Liver (tissue), 9 donors: ENCODE data around the gene CEPT1. TPM values are rescaled to one million over a fixed set of nuclear protein-coding genes. Genes with fewer than 3 reads are reported as not detected.

Experiments used
- DNase-seq: peaks from one replicate; pipeline ENCODE4 v3.0.0-alpha.2; 2017; ENCODE audit warnings: low spot score
- H3K27ac ChIP-seq, 2 donors: one replicate each; pipeline ENCODE4 v1.7.0; 2013; ENCODE audit warnings: inconsistent platforms in 2 of 2, low read length in 2 of 2, control low read depth in 1 of 2, low read depth in 1 of 2, mild to moderate bottlenecking in 1 of 2
- H3K27me3 ChIP-seq, 4 donors: one replicate each; pipeline versions ENCODE4 v1.6.1 to v1.7.0; 2013; ENCODE audit warnings: low read length in 3 of 4, inconsistent platforms in 1 of 4, mild to moderate bottlenecking in 1 of 4, moderate library complexity in 1 of 4; ENCODE audit not compliant: control insufficient read depth in 4 of 4, insufficient read depth in 4 of 4
- H3K36me3 ChIP-seq, 4 donors: one replicate each; pipeline versions ENCODE4 v1.6.1 to v1.7.0; 2013; ENCODE audit warnings: low read length in 3 of 4, mild to moderate bottlenecking in 3 of 4, low read depth in 1 of 4, moderate library complexity in 1 of 4; ENCODE audit not compliant: control insufficient read depth in 4 of 4, insufficient read depth in 3 of 4
- H3K4me1 ChIP-seq, 4 donors: one replicate each; pipeline versions ENCODE4 v1.6.1 to v1.7.0; 2013; ENCODE audit warnings: low read length in 3 of 4, mild to moderate bottlenecking in 3 of 4, moderate library complexity in 1 of 4; ENCODE audit not compliant: control insufficient read depth in 4 of 4, insufficient read depth in 4 of 4
- H3K4me3 ChIP-seq, 3 donors: one replicate each; pipeline versions ENCODE4 v1.6.1 to v1.7.0; 2013; ENCODE audit warnings: low read length in 3 of 3, control low read depth in 1 of 3, low read depth in 1 of 3, mild to moderate bottlenecking in 1 of 3
- H3K9ac ChIP-seq, 2 donors: one replicate each; pipeline ENCODE4 v1.7.0; 2013; ENCODE audit warnings: low read length in 2 of 2, mild to moderate bottlenecking in 2 of 2, moderate library complexity in 2 of 2, control low read depth in 1 of 2, low read depth in 1 of 2
- H3K9me3 ChIP-seq, 4 donors: one replicate each; pipeline versions ENCODE4 v1.6.1 to v1.7.0; 2013; ENCODE audit warnings: low read length in 3 of 4; ENCODE audit not compliant: control insufficient read depth in 4 of 4
- FOXA2 ChIP-seq: IDR thresholded peaks from 2 replicates; pipeline ENCODE4 v1.6.1; 2016; ENCODE audit warnings: antibody characterized with exemption
- GABPA ChIP-seq, 2 donors: IDR thresholded peaks in 1 of 2; conservative IDR thresholded peaks in 1 of 2; 2 replicates each; pipeline ENCODE4 v1.6.1; 2016; ENCODE audit warnings: antibody characterized with exemption in 2 of 2, mild to moderate bottlenecking in 1 of 2, moderate library complexity in 1 of 2
- HNF4A ChIP-seq, 2 donors: conservative IDR thresholded peaks; 2 replicates each; pipeline ENCODE4 v1.6.1; 2016; ENCODE audit warnings: antibody characterized with exemption in 2 of 2, mild to moderate bottlenecking in 2 of 2
- HNF4G ChIP-seq: IDR thresholded peaks from 2 replicates; pipeline ENCODE4 v1.6.1; 2016; ENCODE audit warnings: antibody characterized with exemption
- NR2F2 ChIP-seq: IDR thresholded peaks from 2 replicates; pipeline ENCODE4 v1.6.1; 2016; ENCODE audit warnings: antibody characterized with exemption
- RAD21 ChIP-seq, 2 donors: IDR thresholded peaks; 2 replicates each; pipeline ENCODE4 v1.6.1; 2016; ENCODE audit warnings: antibody characterized with exemption in 2 of 2, mild to moderate bottlenecking in 2 of 2
- REST ChIP-seq: IDR thresholded peaks from 2 replicates; pipeline ENCODE4 v1.6.1; 2016; ENCODE audit warnings: antibody characterized with exemption, mild to moderate bottlenecking
- TAF1 ChIP-seq: conservative IDR thresholded peaks from 2 replicates; pipeline ENCODE4 v1.6.1; 2016; ENCODE audit warnings: antibody characterized with exemption, mild to moderate bottlenecking
- YY1 ChIP-seq: IDR thresholded peaks from 2 replicates; pipeline ENCODE4 v1.6.1; 2016; ENCODE audit warnings: antibody characterized with exemption, mild to moderate bottlenecking
- WGBS: extraction: QIAGEN DNeasy Blood & Tissue Kit; methylation state at CpG from one replicate; pipeline ENCODE4 v1.1.7; 2013; 5-methylcytosine and 5-hydroxymethylcytosine counted together
- polyA plus RNA-seq, 2 donors: library from polyadenylated mRNA; stranded (reverse) in 1 of 2; unstranded in 1 of 2; fragments of 200-250 nt in 1 of 2; fragments of >200 nt in 1 of 2; fragmentation: Nextera tagmentation in 1 of 2; extraction: Ambion mirVana in 1 of 2; gene quantifications; one replicate each; pipeline versions ENCODE4 v1.2.1 to v1.2.3, GENCODE V29; 2013 to 2015
- total RNA-seq, 2 donors: library from RNA; depleted of rRNA; stranded (reverse); fragments of >200 nt; gene quantifications; one replicate each; pipeline ENCODE4 v1.2.3, GENCODE V29; 2014
- TF ChIP-seq, protein P1 (sequence below): IDR thresholded peaks from 2 replicates; pipeline ENCODE4 v1.6.1; 2016; ENCODE audit warnings: antibody characterized with exemption
- TF ChIP-seq, protein P2 (sequence below): IDR thresholded peaks from 2 replicates; pipeline ENCODE4 v1.6.1; 2016; ENCODE audit warnings: antibody characterized with exemption
- TF ChIP-seq, protein P3 (sequence below): fragments of 150-350 bp; IDR thresholded peaks from 2 replicates; pipeline ENCODE4 v1.5.1; 2017; ENCODE audit warnings: improper control_type of control experiment, low read depth, low read length; ENCODE audit not compliant: missing input control
- donor health status: healthy.
- donor health status: healthy.
- donor health status: healthy.
- donor health status: healthy.
- donor health status: healthy.

The CEPT1 gene
- total and polyA plus RNA-seq, 4 donors, result 10.0 to 37.3 (median 27.7) TPM

GRCh38 chr1:111227851-111228747 lies 88.1 kb downstream of the CEPT1 start:
- Histone ChIP-seq H3K27ac (no peak overlapping the region), H3K9ac (no peak overlapping the region), H3K4me3 (no peak overlapping the region), H3K27me3 (no peaks in the 10 kb centered on the region), H3K36me3 (no peaks in the 10 kb centered on the region), H3K9me3 (no peaks in the 10 kb centered on the region), H3K4me1 (no peaks in the 10 kb centered on the region)
- WGBS, result 81% methylated on average over 6 of the region's 6 CpGs
- no peak for DNase-seq
- no peak for TF ChIP-seq NR2F2
- TF ChIP-seq, protein P1, sequence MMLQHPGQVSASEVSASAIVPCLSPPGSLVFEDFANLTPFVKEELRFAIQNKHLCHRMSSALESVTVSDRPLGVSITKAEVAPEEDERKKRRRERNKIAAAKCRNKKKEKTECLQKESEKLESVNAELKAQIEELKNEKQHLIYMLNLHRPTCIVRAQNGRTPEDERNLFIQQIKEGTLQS, result no peak
- no peak for TF ChIP-seq HNF4A (conservative IDR thresholded peaks at IDR 0.05)
- no peak for TF ChIP-seq TAF1
- no peak for TF ChIP-seq FOXA2

DNA sequence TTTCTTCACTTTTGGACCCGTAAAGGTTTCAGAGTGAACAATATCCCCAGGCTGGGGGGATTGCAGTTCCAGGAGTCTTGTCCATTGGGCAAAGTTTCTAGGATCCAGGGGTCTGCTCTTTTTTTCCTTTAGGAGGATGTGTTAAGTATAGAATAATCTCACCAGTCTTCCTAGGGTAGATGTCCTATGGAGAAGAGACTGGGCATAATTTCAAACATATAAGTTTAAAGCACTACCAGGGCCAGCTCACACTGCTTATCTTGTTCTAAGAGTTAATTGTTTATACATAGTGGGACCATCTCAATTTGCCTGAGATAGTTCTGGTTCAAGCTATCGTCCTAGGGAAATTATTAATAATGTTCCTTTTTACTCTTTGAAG lies 88.7 kb downstream of the CEPT1 start:
- Histone ChIP-seq H3K9me3 (no peaks in the 10 kb centered on the region), H3K9ac (no peak overlapping the region), H3K4me3 (no peak overlapping the region), H3K36me3 (no peaks in the 10 kb centered on the region), H3K27me3 (no peaks in the 10 kb centered on the region), H3K27ac (no peak overlapping the region), H3K4me1 (no peaks in the 10 kb centered on the region)
- no peak for DNase-seq
- TF ChIP-seq REST (no peak), RAD21 (IDR thresholded peaks at IDR 0.05) (no peak), TAF1 (no peak), YY1 (no peak)
- TF ChIP-seq, protein P1, result no peak
- TF ChIP-seq, protein P2, sequence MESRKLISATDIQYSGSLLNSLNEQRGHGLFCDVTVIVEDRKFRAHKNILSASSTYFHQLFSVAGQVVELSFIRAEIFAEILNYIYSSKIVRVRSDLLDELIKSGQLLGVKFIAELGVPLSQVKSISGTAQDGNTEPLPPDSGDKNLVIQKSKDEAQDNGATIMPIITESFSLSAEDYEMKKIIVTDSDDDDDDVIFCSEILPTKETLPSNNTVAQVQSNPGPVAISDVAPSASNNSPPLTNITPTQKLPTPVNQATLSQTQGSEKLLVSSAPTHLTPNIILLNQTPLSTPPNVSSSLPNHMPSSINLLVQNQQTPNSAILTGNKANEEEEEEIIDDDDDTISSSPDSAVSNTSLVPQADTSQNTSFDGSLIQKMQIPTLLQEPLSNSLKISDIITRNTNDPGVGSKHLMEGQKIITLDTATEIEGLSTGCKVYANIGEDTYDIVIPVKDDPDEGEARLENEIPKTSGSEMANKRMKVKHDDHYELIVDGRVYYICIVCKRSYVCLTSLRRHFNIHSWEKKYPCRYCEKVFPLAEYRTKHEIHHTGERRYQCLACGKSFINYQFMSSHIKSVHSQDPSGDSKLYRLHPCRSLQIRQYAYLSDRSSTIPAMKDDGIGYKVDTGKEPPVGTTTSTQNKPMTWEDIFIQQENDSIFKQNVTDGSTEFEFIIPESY, result no peak
- WGBS, result 88% methylated on average over 2 of the region's 2 CpGs

DNA sequence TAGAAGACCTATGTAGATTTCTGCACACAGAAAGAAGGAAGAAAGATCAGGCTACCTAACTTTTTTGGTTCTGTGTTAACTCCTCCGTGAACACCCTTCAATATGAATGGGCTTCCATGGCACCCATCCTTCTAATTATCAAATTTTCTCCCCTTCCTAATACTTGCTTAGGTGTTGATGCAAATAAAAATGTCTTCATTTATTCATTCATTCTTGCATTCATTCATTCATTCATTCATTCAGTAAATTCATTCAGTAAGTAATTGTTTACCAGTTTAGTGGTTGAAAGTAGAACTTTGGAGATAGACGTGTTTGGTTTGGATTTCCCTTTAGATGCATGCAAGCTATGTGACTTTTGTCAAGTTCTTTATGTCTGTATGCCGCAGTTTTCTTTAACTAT lies 92.1 kb downstream of the CEPT1 start:
- Histone ChIP-seq H3K27ac (no peak overlapping the region), H3K27me3 (peaks cover 0 to 4% (median 2%) of the 10 kb centered on the region in 4 donors), H3K36me3 (no peaks in the 10 kb centered on the region), H3K4me1 (no peaks in the 10 kb centered on the region), H3K9ac (no peak overlapping the region), H3K4me3 (no peak overlapping the region), H3K9me3 (no peaks in the 10 kb centered on the region)
- no peak for DNase-seq
- TF ChIP-seq FOXA2 (no peak), RAD21 (IDR thresholded peaks at IDR 0.05) (no peak), HNF4G (no peak), GABPA (IDR thresholded peaks at IDR 0.05 in 1 of 2, conservative IDR thresholded peaks at IDR 0.05 in 1 of 2) (no peak)
- TF ChIP-seq, protein P3, sequence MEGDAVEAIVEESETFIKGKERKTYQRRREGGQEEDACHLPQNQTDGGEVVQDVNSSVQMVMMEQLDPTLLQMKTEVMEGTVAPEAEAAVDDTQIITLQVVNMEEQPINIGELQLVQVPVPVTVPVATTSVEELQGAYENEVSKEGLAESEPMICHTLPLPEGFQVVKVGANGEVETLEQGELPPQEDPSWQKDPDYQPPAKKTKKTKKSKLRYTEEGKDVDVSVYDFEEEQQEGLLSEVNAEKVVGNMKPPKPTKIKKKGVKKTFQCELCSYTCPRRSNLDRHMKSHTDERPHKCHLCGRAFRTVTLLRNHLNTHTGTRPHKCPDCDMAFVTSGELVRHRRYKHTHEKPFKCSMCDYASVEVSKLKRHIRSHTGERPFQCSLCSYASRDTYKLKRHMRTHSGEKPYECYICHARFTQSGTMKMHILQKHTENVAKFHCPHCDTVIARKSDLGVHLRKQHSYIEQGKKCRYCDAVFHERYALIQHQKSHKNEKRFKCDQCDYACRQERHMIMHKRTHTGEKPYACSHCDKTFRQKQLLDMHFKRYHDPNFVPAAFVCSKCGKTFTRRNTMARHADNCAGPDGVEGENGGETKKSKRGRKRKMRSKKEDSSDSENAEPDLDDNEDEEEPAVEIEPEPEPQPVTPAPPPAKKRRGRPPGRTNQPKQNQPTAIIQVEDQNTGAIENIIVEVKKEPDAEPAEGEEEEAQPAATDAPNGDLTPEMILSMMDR, result no peak
- WGBS, result 94% methylated on average over 3 of the region's 3 CpGs
